ENCODE data around the gene ROPN1. TPM values are rescaled to one million over a fixed set of nuclear protein-coding genes. Genes with fewer than 3 reads are reported as not detected.

ROPN1 gene
- total RNA-seq, 3 donors from 2014 or later, result 0.41 to 2.0 (median 0.58) TPM

- peaks cover 5% of the 10 kb centered on the region for H3K9me3 ChIP-seq
- ATAC-seq (no peak), DNase-seq (no peak)
- intact Hi-C loops (cut with DNase I, micrococcal nuclease), result no loop called here
- TF ChIP-seq CTCF (IDR thresholded peaks at IDR 0.05), result no peak
- H3K4me1 ChIP-seq (ENCODE audit: low read depth), result no peaks in the 10 kb centered on the region
- no peaks in the 10 kb centered on the region for H3K36me3 ChIP-seq (ENCODE audit: low read depth)
- no peak overlapping the region for H3K4me3 ChIP-seq
These were observed 65.5 kb downstream of the ROPN1 start for GRCh38 chr3:123926396-123926795.

DNA sequence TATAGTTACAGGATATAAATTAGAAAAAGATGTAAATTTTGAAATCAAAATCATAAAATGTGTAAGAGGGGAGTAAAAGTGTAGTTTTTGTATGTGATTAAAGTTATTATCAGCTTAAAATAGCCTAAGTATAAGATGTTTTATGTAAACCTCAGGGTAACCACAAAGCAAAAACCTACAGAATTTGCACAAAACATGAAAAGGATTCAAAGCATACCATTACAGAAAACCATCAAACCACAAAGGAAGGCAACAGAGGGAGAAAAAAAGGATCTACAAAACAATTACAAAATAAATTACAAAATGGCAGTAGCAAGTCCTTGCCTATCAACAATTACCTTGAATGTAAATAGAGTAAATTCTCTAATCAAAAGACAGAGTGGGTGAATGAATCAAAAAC, 71.1 kb downstream of the ROPN1 start:
- Histone ChIP-seq H3K4me3 (no peak overlapping the region), H3K4me1 (ENCODE audit: low read depth) (no peaks in the 10 kb centered on the region), H3K36me3 (ENCODE audit: low read depth) (no peaks in the 10 kb centered on the region), H3K9me3 (peaks cover 18% of the 10 kb centered on the region)
- DNase-seq (no peak), ATAC-seq (no peak)
- TF ChIP-seq CTCF (IDR thresholded peaks at IDR 0.05), result no peak
- intact Hi-C loops (cut with DNase I, micrococcal nuclease), result no loop called here

GRCh38 chr3:123920383-123920782, 71.5 kb downstream of the ROPN1 start:
- ATAC-seq, result no peak

GRCh38 chr3:123919353-123919752, 72.6 kb downstream of the ROPN1 start:
- no peaks in the 10 kb centered on the region for H3K36me3 ChIP-seq (ENCODE audit: low read depth)

More at GRCh38 chr3:123920383-123920782, 71.5 kb downstream of the ROPN1 start:
- Histone ChIP-seq H3K4me1 (ENCODE audit: low read depth) (no peaks in the 10 kb centered on the region), H3K9me3 (peaks cover 18% of the 10 kb centered on the region), H3K4me3 (no peak overlapping the region), H3K36me3 (ENCODE audit: low read depth) (no peaks in the 10 kb centered on the region)
- intact Hi-C loops (cut with DNase I, micrococcal nuclease), result no loop called here
- TF ChIP-seq CTCF (IDR thresholded peaks at IDR 0.05), result no peak
- DNase-seq, result no peak

More at GRCh38 chr3:123919353-123919752, 72.6 kb downstream of the ROPN1 start:
- intact Hi-C loops (cut with DNase I, micrococcal nuclease), result no loop called here
- ATAC-seq, result no peak
- no peak for TF ChIP-seq CTCF (IDR thresholded peaks at IDR 0.05)
- H3K9me3 ChIP-seq, result peaks cover 18% of the 10 kb centered on the region
- DNase-seq, result no peak
- no peaks in the 10 kb centered on the region for H3K4me1 ChIP-seq (ENCODE audit: low read depth)
- H3K4me3 ChIP-seq, result no peak overlapping the region

Other genes starting within 250 kb of the ROPN1 start
- 1,000 to 10,000 TPM in 1 of 3 donors, 100 to 1,000 TPM in 2; 157 to 1,614 (median 175) TPM for gene MYLK, start 107.8 kb downstream of the ROPN1 start, total RNA-seq
- gene CCDC14, start 30.9 kb downstream of the ROPN1 start, total RNA-seq, result 10 to 100 TPM; 60.5 to 93.8 (median 62.8) TPM
- gene KALRN, start 41.2 kb upstream of the ROPN1 start, total RNA-seq, result 10 to 100 TPM; 35.4 to 78.3 (median 73.5) TPM

All from mucosa of descending colon (tissue), 3 donors.